Astrocyte (in vitro differentiated cells and primary cell): Measurements from ENCODE around the gene NDRG4. TPM values are rescaled to one million over a fixed set of nuclear protein-coding genes. Genes with fewer than 3 reads are reported as not detected.
A peak's percentile ranks its signal among the peaks of the same experiment; 100 is the strongest.

Source experiments
- DNase-seq: peaks from one replicate; pipeline ENCODE4 v3.0.0-alpha.2; 2010; ENCODE audit warnings: low read depth
- FAIRE-seq: peaks from 2 replicates; lab custom pipeline; 2011; peaks lifted over from hg19 to GRCh38; lab: Jason Lieb, UNC
- H2AFZ ChIP-seq: 2 replicates; pipeline ENCODE4 v1.6.0; 2012; ENCODE audit warnings: low read depth, low read length, inconsistent platforms
- H3K27ac ChIP-seq: 2 replicates; pipeline ENCODE4 v1.5.1; 2011; ENCODE audit warnings: low read depth, low read length, inconsistent platforms
- H3K27me3 ChIP-seq: 2 replicates; pipeline ENCODE4 v1.6.0; 2011; ENCODE audit warnings: low read length, inconsistent platforms; ENCODE audit not compliant: insufficient read depth
- H3K36me3 ChIP-seq: 2 replicates; pipeline ENCODE4 v1.5.1; 2011; ENCODE audit warnings: low read length, inconsistent platforms; ENCODE audit not compliant: insufficient read depth
- H3K4me1 ChIP-seq: 2 replicates; pipeline ENCODE4 v1.5.1; 2011; ENCODE audit warnings: low read length, inconsistent platforms; ENCODE audit not compliant: insufficient read depth
- H3K4me2 ChIP-seq: 2 replicates; pipeline ENCODE4 v1.6.0; 2012; ENCODE audit warnings: low read length, inconsistent platforms
- H3K4me3 ChIP-seq: 2 replicates; pipeline ENCODE4 v1.5.1; 2011; ENCODE audit warnings: low read depth, mild to moderate bottlenecking, low read length, inconsistent platforms; ENCODE audit not compliant: insufficient read depth
- H3K79me2 ChIP-seq: 2 replicates; pipeline ENCODE4 v1.6.0; 2012; ENCODE audit warnings: mild to moderate bottlenecking, low read length, inconsistent platforms; ENCODE audit not compliant: insufficient read depth
- H3K9ac ChIP-seq: 2 replicates; pipeline ENCODE4 v1.6.0; 2012; ENCODE audit warnings: mild to moderate bottlenecking, low read length, inconsistent platforms
- H3K9me3 ChIP-seq: 2 replicates; pipeline ENCODE4 v1.5.1; 2012; ENCODE audit warnings: low read depth, mild to moderate bottlenecking, low read length, inconsistent platforms; ENCODE audit not compliant: insufficient read depth
- H4K20me1 ChIP-seq: 2 replicates; pipeline ENCODE4 v1.6.0; 2012; ENCODE audit warnings: low read length, inconsistent platforms; ENCODE audit not compliant: insufficient read depth
- H3K27ac Mint-ChIP-seq: one replicate; pipeline ENCODE4 v1.8.0; 2021; ENCODE audit warnings: mild to moderate bottlenecking, mixed read lengths; ENCODE audit not compliant: unreplicated experiment
- H3K27me3 Mint-ChIP-seq: one replicate; pipeline ENCODE4 v1.8.0; 2021; ENCODE audit warnings: low read depth, mixed read lengths; ENCODE audit not compliant: unreplicated experiment
- H3K36me3 Mint-ChIP-seq: one replicate; pipeline ENCODE4 v1.8.0; 2021; ENCODE audit warnings: low read depth, mixed read lengths; ENCODE audit not compliant: unreplicated experiment
- H3K4me1 Mint-ChIP-seq: one replicate; pipeline ENCODE4 v1.8.0; 2021; ENCODE audit warnings: low read depth, mixed read lengths; ENCODE audit not compliant: unreplicated experiment
- H3K4me3 Mint-ChIP-seq: one replicate; pipeline ENCODE4 v1.8.0; 2021; ENCODE audit warnings: mild to moderate bottlenecking, moderate library complexity, mixed read lengths; ENCODE audit not compliant: unreplicated experiment
- H3K9me3 Mint-ChIP-seq: one replicate; pipeline ENCODE4 v1.8.0; 2021; ENCODE audit warnings: mild to moderate bottlenecking, mixed read lengths; ENCODE audit not compliant: unreplicated experiment
- EZH2 ChIP-seq: IDR thresholded peaks from 2 replicates; pipeline ENCODE4 v1.6.1; 2012; ENCODE audit warnings: mild to moderate bottlenecking, low read length, inconsistent platforms; ENCODE audit not compliant: insufficient read depth
- total RNA-seq: library from RNA; stranded (reverse); gene quantifications from 2 replicates; pipeline ENCODE4 v1.2.1, GENCODE V29; 2021
- TF ChIP-seq, protein P1 (sequence below): IDR thresholded peaks from 2 replicates; pipeline ENCODE4 v1.5.1; 2011; ENCODE audit warnings: low read depth, mild to moderate bottlenecking, inconsistent platforms, low read length, moderate library complexity; ENCODE audit not compliant: insufficient read depth

The NDRG4 gene
- total RNA-seq, 1 donor from 2014 or later = 21.9 TPM

DNA sequence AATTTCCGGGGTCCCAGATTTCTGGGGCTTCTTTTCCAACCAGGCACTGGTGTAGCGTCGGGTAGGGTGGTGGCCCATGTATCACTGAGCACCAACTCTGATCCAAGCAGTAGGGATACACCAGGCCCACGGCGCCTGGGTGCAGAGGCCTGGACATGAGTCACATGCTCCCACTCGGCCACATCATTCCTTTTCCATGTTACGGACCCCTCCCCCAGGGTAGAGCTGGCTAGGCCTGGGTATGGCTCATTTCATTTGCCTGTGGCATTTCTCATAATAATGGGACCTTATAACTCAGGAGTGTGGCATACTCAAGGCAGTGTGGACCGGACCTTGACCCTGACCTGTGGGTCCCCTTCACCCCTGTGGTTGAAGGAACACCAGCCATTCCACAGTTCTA is 18.0 kb upstream of the NDRG4 start:
- H3K4me3 ChIP-seq = no peak overlapping the region
- no peaks in the 10 kb centered on the region for H3K36me3 ChIP-seq
- peak overlapping the region; percentile 42 for H2AFZ ChIP-seq
- no peaks in the 10 kb centered on the region for H3K9me3 ChIP-seq
- no peak for FAIRE-seq
- Mint-ChIP-seq H3K27me3 (peaks cover 12% of the 10 kb centered on the region), H3K36me3 (no peaks in the 10 kb centered on the region), H3K9me3 (peaks cover 2% of the 10 kb centered on the region), H3K4me1 (peaks cover 2% of the 10 kb centered on the region), H3K27ac (no peak overlapping the region), H3K4me3 (no peak overlapping the region)
- DNase-seq = peak; percentile 14
- no peaks in the 10 kb centered on the region for H4K20me1 ChIP-seq
- no peaks in the 10 kb centered on the region for H3K27me3 ChIP-seq
- no peak overlapping the region for H3K9ac ChIP-seq
- H3K4me1 ChIP-seq = peaks cover 4% of the 10 kb centered on the region
- no peak overlapping the region for H3K27ac ChIP-seq
- no peaks in the 10 kb centered on the region for H3K79me2 ChIP-seq
- no peak for TF ChIP-seq EZH2
- TF ChIP-seq, protein P1, sequence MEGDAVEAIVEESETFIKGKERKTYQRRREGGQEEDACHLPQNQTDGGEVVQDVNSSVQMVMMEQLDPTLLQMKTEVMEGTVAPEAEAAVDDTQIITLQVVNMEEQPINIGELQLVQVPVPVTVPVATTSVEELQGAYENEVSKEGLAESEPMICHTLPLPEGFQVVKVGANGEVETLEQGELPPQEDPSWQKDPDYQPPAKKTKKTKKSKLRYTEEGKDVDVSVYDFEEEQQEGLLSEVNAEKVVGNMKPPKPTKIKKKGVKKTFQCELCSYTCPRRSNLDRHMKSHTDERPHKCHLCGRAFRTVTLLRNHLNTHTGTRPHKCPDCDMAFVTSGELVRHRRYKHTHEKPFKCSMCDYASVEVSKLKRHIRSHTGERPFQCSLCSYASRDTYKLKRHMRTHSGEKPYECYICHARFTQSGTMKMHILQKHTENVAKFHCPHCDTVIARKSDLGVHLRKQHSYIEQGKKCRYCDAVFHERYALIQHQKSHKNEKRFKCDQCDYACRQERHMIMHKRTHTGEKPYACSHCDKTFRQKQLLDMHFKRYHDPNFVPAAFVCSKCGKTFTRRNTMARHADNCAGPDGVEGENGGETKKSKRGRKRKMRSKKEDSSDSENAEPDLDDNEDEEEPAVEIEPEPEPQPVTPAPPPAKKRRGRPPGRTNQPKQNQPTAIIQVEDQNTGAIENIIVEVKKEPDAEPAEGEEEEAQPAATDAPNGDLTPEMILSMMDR = no peak
- H3K4me2 ChIP-seq = no peak overlapping the region

- no peaks in the 10 kb centered on the region for H3K9me3 Mint-ChIP-seq
- H3K27ac Mint-ChIP-seq = no peak overlapping the region
- peaks cover 2% of the 10 kb centered on the region for H3K4me1 Mint-ChIP-seq
- Histone ChIP-seq H3K36me3 (no peaks in the 10 kb centered on the region), H4K20me1 (no peaks in the 10 kb centered on the region), H3K4me3 (no peak overlapping the region), H2AFZ (no peak overlapping the region), H3K9ac (no peak overlapping the region), H3K4me1 (peaks cover 4% of the 10 kb centered on the region), H3K27ac (no peak overlapping the region), H3K4me2 (no peak overlapping the region), H3K27me3 (no peaks in the 10 kb centered on the region), H3K79me2 (no peaks in the 10 kb centered on the region), H3K9me3 (no peaks in the 10 kb centered on the region)
- no peak for DNase-seq
- TF ChIP-seq EZH2 = no peak
- TF ChIP-seq, protein P1 = no peak
- H3K4me3 Mint-ChIP-seq = no peak overlapping the region
- peaks cover 16% of the 10 kb centered on the region for H3K27me3 Mint-ChIP-seq
- FAIRE-seq = no peak
- no peaks in the 10 kb centered on the region for H3K36me3 Mint-ChIP-seq
These were observed 14.6 kb upstream of the NDRG4 start for GRCh38 chr16:58485184-58485887.
